ENCODE results near the gene SCAMP1. TPM values are rescaled to one million over a fixed set of nuclear protein-coding genes. Genes with fewer than 3 reads are reported as not detected.

The SCAMP1 gene
- polyA plus RNA-seq, 2 donors: 8.7 TPM

- H3K36me3 ChIP-seq (ENCODE audit: control insufficient read depth in 2 of 2, insufficient read depth in 2 of 2, low read length in 1 of 2): no peaks in the 10 kb centered on the region
Observed at GRCh38 chr5:78416677-78417425, 56.4 kb downstream of the SCAMP1 start.

GRCh38 chr5:78419396-78419795, 59.0 kb downstream of the SCAMP1 start:
- Histone ChIP-seq H3K27ac (ENCODE audit: low read depth in 2 of 2, low read length in 1 of 2) (no peak overlapping the region), H3K4me3 (ENCODE audit: low read depth in 1 of 2, low read length in 2 of 2) (no peak overlapping the region), H3K27me3 (ENCODE audit: control insufficient read depth in 1 of 2, insufficient read depth in 2 of 2, low read length in 2 of 2) (no peaks in the 10 kb centered on the region), H3K9me3 (ENCODE audit: control insufficient read depth in 2 of 2, insufficient read depth in 1 of 2, low read depth in 1 of 2, low read length in 1 of 2) (no peaks in the 10 kb centered on the region), H3K36me3 (ENCODE audit: control insufficient read depth in 2 of 2, insufficient read depth in 2 of 2, low read length in 1 of 2) (no peaks in the 10 kb centered on the region), H3K4me1 (ENCODE audit: control insufficient read depth in 2 of 2, insufficient read depth in 2 of 2, low read length in 1 of 2) (no peaks in the 10 kb centered on the region)
- WGBS, 2 donors: 66 to 74% methylated on average over 3 of the region's 3 CpGs

More at GRCh38 chr5:78416677-78417425, 56.4 kb downstream of the SCAMP1 start:
- Histone ChIP-seq H3K4me3 (ENCODE audit: low read depth in 1 of 2, low read length in 2 of 2) (no peak overlapping the region), H3K9me3 (ENCODE audit: control insufficient read depth in 2 of 2, insufficient read depth in 1 of 2, low read depth in 1 of 2, low read length in 1 of 2) (no peaks in the 10 kb centered on the region), H3K27me3 (ENCODE audit: control insufficient read depth in 1 of 2, insufficient read depth in 2 of 2, low read length in 2 of 2) (no peaks in the 10 kb centered on the region), H3K4me1 (ENCODE audit: control insufficient read depth in 2 of 2, insufficient read depth in 2 of 2, low read length in 1 of 2) (no peaks in the 10 kb centered on the region), H3K27ac (ENCODE audit: low read depth in 2 of 2, low read length in 1 of 2) (no peak overlapping the region)
- WGBS, 2 donors: 75 to 94% methylated on average over 1 of the region's 1 CpG

- Histone ChIP-seq H3K27ac (ENCODE audit: low read depth in 2 of 2, low read length in 1 of 2) (no peak overlapping the region), H3K36me3 (ENCODE audit: control insufficient read depth in 2 of 2, insufficient read depth in 2 of 2, low read length in 1 of 2) (no peaks in the 10 kb centered on the region), H3K9me3 (ENCODE audit: control insufficient read depth in 2 of 2, insufficient read depth in 1 of 2, low read depth in 1 of 2, low read length in 1 of 2) (no peaks in the 10 kb centered on the region), H3K4me3 (ENCODE audit: low read depth in 1 of 2, low read length in 2 of 2) (no peak overlapping the region), H3K27me3 (ENCODE audit: control insufficient read depth in 1 of 2, insufficient read depth in 2 of 2, low read length in 2 of 2) (no peaks in the 10 kb centered on the region), H3K4me1 (ENCODE audit: control insufficient read depth in 2 of 2, insufficient read depth in 2 of 2, low read length in 1 of 2) (no peaks in the 10 kb centered on the region)
Observed at GRCh38 chr5:78420548-78420947, 60.1 kb downstream of the SCAMP1 start.

GRCh38 chr5:78424665-78425064, 64.2 kb downstream of the SCAMP1 start:
- H3K27ac ChIP-seq (ENCODE audit: low read depth in 2 of 2, low read length in 1 of 2): no peak overlapping the region
- H3K4me1 ChIP-seq (ENCODE audit: control insufficient read depth in 2 of 2, insufficient read depth in 2 of 2, low read length in 1 of 2): no peaks in the 10 kb centered on the region
- no peaks in the 10 kb centered on the region for H3K9me3 ChIP-seq (ENCODE audit: control insufficient read depth in 2 of 2, insufficient read depth in 1 of 2, low read depth in 1 of 2, low read length in 1 of 2)
- no peak overlapping the region for H3K4me3 ChIP-seq (ENCODE audit: low read depth in 1 of 2, low read length in 2 of 2)
- 95 to 99% methylated on average over 3 of the region's 3 CpGs for WGBS, 2 donors
- peaks cover 0 to 2% of the 10 kb centered on the region in 2 donors for H3K36me3 ChIP-seq (ENCODE audit: control insufficient read depth in 2 of 2, insufficient read depth in 2 of 2, low read length in 1 of 2)
- no peaks in the 10 kb centered on the region for H3K27me3 ChIP-seq (ENCODE audit: control insufficient read depth in 1 of 2, insufficient read depth in 2 of 2, low read length in 2 of 2)

- Histone ChIP-seq H3K27me3 (ENCODE audit: control insufficient read depth in 1 of 2, insufficient read depth in 2 of 2, low read length in 2 of 2) (no peaks in the 10 kb centered on the region), H3K9me3 (ENCODE audit: control insufficient read depth in 2 of 2, insufficient read depth in 1 of 2, low read depth in 1 of 2, low read length in 1 of 2) (no peaks in the 10 kb centered on the region), H3K4me1 (ENCODE audit: control insufficient read depth in 2 of 2, insufficient read depth in 2 of 2, low read length in 1 of 2) (no peaks in the 10 kb centered on the region), H3K27ac (ENCODE audit: low read depth in 2 of 2, low read length in 1 of 2) (no peak overlapping the region), H3K36me3 (ENCODE audit: control insufficient read depth in 2 of 2, insufficient read depth in 2 of 2, low read length in 1 of 2) (peaks cover 0 to 2% of the 10 kb centered on the region in 2 donors), H3K4me3 (ENCODE audit: low read depth in 1 of 2, low read length in 2 of 2) (no peak overlapping the region)
- 96 to 97% methylated on average over 2 of the region's 2 CpGs for WGBS, 2 donors
Observed at GRCh38 chr5:78429332-78429980, 69.0 kb downstream of the SCAMP1 start.

GRCh38 chr5:78430866-78431265, 70.4 kb downstream of the SCAMP1 start:
- no peaks in the 10 kb centered on the region for H3K4me1 ChIP-seq (ENCODE audit: control insufficient read depth in 2 of 2, insufficient read depth in 2 of 2, low read length in 1 of 2)
- WGBS, 2 donors: 95 to 100% methylated on average over 1 of the region's 1 CpG
- H3K9me3 ChIP-seq (ENCODE audit: control insufficient read depth in 2 of 2, insufficient read depth in 1 of 2, low read depth in 1 of 2, low read length in 1 of 2): no peaks in the 10 kb centered on the region
- peaks cover 0 to 2% of the 10 kb centered on the region in 2 donors for H3K36me3 ChIP-seq (ENCODE audit: control insufficient read depth in 2 of 2, insufficient read depth in 2 of 2, low read length in 1 of 2)
- no peaks in the 10 kb centered on the region for H3K27me3 ChIP-seq (ENCODE audit: control insufficient read depth in 1 of 2, insufficient read depth in 2 of 2, low read length in 2 of 2)
- H3K4me3 ChIP-seq (ENCODE audit: low read depth in 1 of 2, low read length in 2 of 2): no peak overlapping the region
- no peak overlapping the region for H3K27ac ChIP-seq (ENCODE audit: low read depth in 2 of 2, low read length in 1 of 2)

GRCh38 chr5:78433972-78434371, 73.6 kb downstream of the SCAMP1 start:
- H3K9me3 ChIP-seq (ENCODE audit: control insufficient read depth in 2 of 2, insufficient read depth in 1 of 2, low read depth in 1 of 2, low read length in 1 of 2): no peaks in the 10 kb centered on the region
- H3K4me3 ChIP-seq (ENCODE audit: low read depth in 1 of 2, low read length in 2 of 2): no peak overlapping the region
- no peaks in the 10 kb centered on the region for H3K27me3 ChIP-seq (ENCODE audit: control insufficient read depth in 1 of 2, insufficient read depth in 2 of 2, low read length in 2 of 2)
- no peak overlapping the region for H3K27ac ChIP-seq (ENCODE audit: low read depth in 2 of 2, low read length in 1 of 2)
- H3K4me1 ChIP-seq (ENCODE audit: control insufficient read depth in 2 of 2, insufficient read depth in 2 of 2, low read length in 1 of 2): no peaks in the 10 kb centered on the region
- H3K36me3 ChIP-seq (ENCODE audit: control insufficient read depth in 2 of 2, insufficient read depth in 2 of 2, low read length in 1 of 2): no peaks in the 10 kb centered on the region

- Histone ChIP-seq H3K4me3 (ENCODE audit: low read depth in 1 of 2, low read length in 2 of 2) (no peak overlapping the region), H3K27ac (ENCODE audit: low read depth in 2 of 2, low read length in 1 of 2) (no peak overlapping the region), H3K4me1 (ENCODE audit: control insufficient read depth in 2 of 2, insufficient read depth in 2 of 2, low read length in 1 of 2) (no peaks in the 10 kb centered on the region), H3K27me3 (ENCODE audit: control insufficient read depth in 1 of 2, insufficient read depth in 2 of 2, low read length in 2 of 2) (no peaks in the 10 kb centered on the region), H3K36me3 (ENCODE audit: control insufficient read depth in 2 of 2, insufficient read depth in 2 of 2, low read length in 1 of 2) (no peaks in the 10 kb centered on the region), H3K9me3 (ENCODE audit: control insufficient read depth in 2 of 2, insufficient read depth in 1 of 2, low read depth in 1 of 2, low read length in 1 of 2) (no peaks in the 10 kb centered on the region)
- WGBS, 2 donors: 71 to 96% methylated on average over 2 to 3 of the region's 3 CpGs
Observed at GRCh38 chr5:78447775-78448424, 87.5 kb downstream of the SCAMP1 start.

- Histone ChIP-seq H3K27ac (ENCODE audit: low read depth in 2 of 2, low read length in 1 of 2) (no peak overlapping the region), H3K36me3 (ENCODE audit: control insufficient read depth in 2 of 2, insufficient read depth in 2 of 2, low read length in 1 of 2) (no peaks in the 10 kb centered on the region), H3K4me3 (ENCODE audit: low read depth in 1 of 2, low read length in 2 of 2) (no peak overlapping the region), H3K9me3 (ENCODE audit: control insufficient read depth in 2 of 2, insufficient read depth in 1 of 2, low read depth in 1 of 2, low read length in 1 of 2) (no peaks in the 10 kb centered on the region), H3K4me1 (ENCODE audit: control insufficient read depth in 2 of 2, insufficient read depth in 2 of 2, low read length in 1 of 2) (no peaks in the 10 kb centered on the region), H3K27me3 (ENCODE audit: control insufficient read depth in 1 of 2, insufficient read depth in 2 of 2, low read length in 2 of 2) (no peaks in the 10 kb centered on the region)
Observed at GRCh38 chr5:78449103-78449502, 88.7 kb downstream of the SCAMP1 start.

All from esophagus (tissue), 2 donors.